ENCODE results near the gene AAK1.

DNA sequence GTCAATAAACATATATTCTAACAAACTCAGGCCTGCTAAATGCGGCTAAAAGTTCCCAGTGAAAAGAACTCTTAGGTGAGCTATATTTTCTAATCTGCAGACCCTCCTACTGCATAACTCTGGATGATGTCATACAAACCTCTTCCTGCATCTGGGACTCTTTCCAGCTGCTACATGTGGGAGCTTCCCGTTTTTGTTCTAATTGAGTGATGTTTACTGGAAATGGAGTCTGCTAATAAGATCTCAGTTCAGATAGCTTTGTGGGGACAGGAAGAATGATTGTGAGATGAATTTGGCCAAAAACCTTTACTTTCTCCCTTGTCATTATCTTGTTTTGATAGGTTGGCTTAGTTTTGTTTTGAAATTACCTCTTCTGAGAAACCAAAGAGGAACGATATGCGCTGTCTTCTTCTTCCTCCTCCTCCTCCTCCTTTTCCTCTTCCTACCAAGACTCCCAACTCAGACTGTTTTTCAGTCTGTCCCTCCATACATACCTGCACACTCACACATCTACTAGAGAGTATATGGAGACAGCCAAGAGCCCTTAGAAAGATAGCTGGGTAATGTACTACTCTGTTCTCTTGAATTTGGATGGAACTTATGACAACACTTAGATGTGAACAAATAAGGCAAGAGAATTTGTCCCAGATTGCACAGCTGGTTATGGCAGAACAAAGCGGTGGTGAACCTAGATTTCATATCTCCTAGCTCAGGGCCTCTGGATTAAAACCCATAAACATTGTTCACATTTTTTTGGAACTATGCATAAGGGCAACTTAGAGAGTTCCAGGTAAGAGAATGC, 39.8 kb upstream of the AAK1 start:
- TF ChIP-seq EP300 (IDR thresholded peaks at IDR 0.05; ENCODE audit: low read depth in 2 of 2, low read length in 2 of 2) = no peak
- no peak for TF ChIP-seq EP300 (CRISPR knock-in tag; IDR thresholded peaks at IDR 0.05; ENCODE audit: borderline replicate concordance)
- TF ChIP-seq DR1 (CRISPR knock-in tag; IDR thresholded peaks at IDR 0.05) = no peak
- no peak for TF ChIP-seq POLR2A (IDR thresholded peaks at IDR 0.05; ENCODE audit: insufficient read depth in 1 of 2, low read depth in 2 of 2, low read length in 2 of 2)
- TF ChIP-seq, protein P1, sequence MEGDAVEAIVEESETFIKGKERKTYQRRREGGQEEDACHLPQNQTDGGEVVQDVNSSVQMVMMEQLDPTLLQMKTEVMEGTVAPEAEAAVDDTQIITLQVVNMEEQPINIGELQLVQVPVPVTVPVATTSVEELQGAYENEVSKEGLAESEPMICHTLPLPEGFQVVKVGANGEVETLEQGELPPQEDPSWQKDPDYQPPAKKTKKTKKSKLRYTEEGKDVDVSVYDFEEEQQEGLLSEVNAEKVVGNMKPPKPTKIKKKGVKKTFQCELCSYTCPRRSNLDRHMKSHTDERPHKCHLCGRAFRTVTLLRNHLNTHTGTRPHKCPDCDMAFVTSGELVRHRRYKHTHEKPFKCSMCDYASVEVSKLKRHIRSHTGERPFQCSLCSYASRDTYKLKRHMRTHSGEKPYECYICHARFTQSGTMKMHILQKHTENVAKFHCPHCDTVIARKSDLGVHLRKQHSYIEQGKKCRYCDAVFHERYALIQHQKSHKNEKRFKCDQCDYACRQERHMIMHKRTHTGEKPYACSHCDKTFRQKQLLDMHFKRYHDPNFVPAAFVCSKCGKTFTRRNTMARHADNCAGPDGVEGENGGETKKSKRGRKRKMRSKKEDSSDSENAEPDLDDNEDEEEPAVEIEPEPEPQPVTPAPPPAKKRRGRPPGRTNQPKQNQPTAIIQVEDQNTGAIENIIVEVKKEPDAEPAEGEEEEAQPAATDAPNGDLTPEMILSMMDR (CRISPR knock-in tag; IDR thresholded peaks at IDR 0.05) = no peak
- TF ChIP-seq CENPX (CRISPR knock-in tag; IDR thresholded peaks at IDR 0.05) = no peak
- no peak for TF ChIP-seq CCDC6 (CRISPR knock-in tag; IDR thresholded peaks at IDR 0.05)
